ENCODE data around the gene RAPGEF4. TPM values are rescaled to one million over a fixed set of nuclear protein-coding genes. Genes with fewer than 3 reads are reported as not detected.

Gene RAPGEF4
- total and polyA plus RNA-seq, 9 of the 15 experiments (the other 6 are each of a cell fraction or from before 2014, with no cell fraction given): 0.04 to 0.33 (median 0.13) TPM; not detected in 6

GRCh38 chr2:172893111-172893510 lies 157.5 kb downstream of the RAPGEF4 start:
- no peaks in the 10 kb centered on the region for H4K20me1 ChIP-seq (replicated peaks; ENCODE audit: control insufficient read depth, insufficient read depth, low read length)
- POLR2A ChIA-PET: no interaction called here
- ATAC-seq (no peak), DNase-seq (ENCODE audit: extremely low read depth in 1 of 4, low spot score in 3 of 4) (no peak), FAIRE-seq (no peak)
- TF ChIP-seq BCOR (IDR thresholded peaks at IDR 0.05): no peak
- TF ChIP-seq CEBPG (CRISPR knock-in tag; IDR thresholded peaks at IDR 0.05): no peak
- no peak for TF ChIP-seq CEBPG (tag; conservative IDR thresholded peaks at IDR 0.05 in 1 of 2, IDR thresholded peaks at IDR 0.05 in 1 of 2)
- TF ChIP-seq GTF2B (IDR thresholded peaks at IDR 0.05; ENCODE audit: extremely low read depth, insufficient read length): no peak
- TF ChIP-seq COPS2 (conservative IDR thresholded peaks at IDR 0.05): no peak
- TF ChIP-seq PML (IDR thresholded peaks at IDR 0.05; ENCODE audit: low read length): no peak
- no peak for TF ChIP-seq MITF (IDR thresholded peaks at IDR 0.05)
- TF ChIP-seq LCOR (CRISPR knock-in tag; IDR thresholded peaks at IDR 0.05): no peak
- TF ChIP-seq ZNF324 (CRISPR knock-in tag; IDR thresholded peaks at IDR 0.05): no peak
- no peak for TF ChIP-seq ZNF217 (CRISPR knock-in tag; IDR thresholded peaks at IDR 0.05)
- no peak for TF ChIP-seq TEAD2 (tag; IDR thresholded peaks at IDR 0.05)
- TF ChIP-seq HDAC6 (IDR thresholded peaks at IDR 0.05; ENCODE audit: low read depth, low read length): no peak
- TF ChIP-seq PRDM10 (IDR thresholded peaks at IDR 0.05; ENCODE audit: partially characterized antibody): no peak
- TF ChIP-seq E4F1 (CRISPR knock-in tag; IDR thresholded peaks at IDR 0.05; ENCODE audit: borderline replicate concordance): no peak
- TF ChIP-seq RFX5 (IDR thresholded peaks at IDR 0.05; ENCODE audit: low read depth, low read length): no peak
- TF ChIP-seq HEY1 (CRISPR knock-in tag; IDR thresholded peaks at IDR 0.05; ENCODE audit: borderline replicate concordance): no peak
- TF ChIP-seq FOXJ2 (tag; IDR thresholded peaks at IDR 0.05): no peak
- CTCF ChIA-PET (ENCODE audit: low intra/inter-chr PET ratio): no interaction called here
- peaks cover 3 to 4% of the 10 kb centered on the region in 2 experiments; a peak in 4 of 5 replicates for H3K27me3 ChIP-seq (ENCODE audit: control insufficient read depth in 2 of 2, insufficient read depth in 2 of 2, low read length in 2 of 2)
- H3K4me3 ChIP-seq: no peak overlapping the region
- H2AFZ ChIP-seq (ENCODE audit: low read depth, low read length): no peak overlapping the region
- H3K36me3 ChIP-seq (ENCODE audit: control insufficient read depth, insufficient read depth, low read length): no peaks in the 10 kb centered on the region
- H3K27ac ChIP-seq (ENCODE audit: extremely low read depth, low read depth, low read length): no peak overlapping the region
- WGBS (ENCODE audit: insufficient coverage, low coverage, missing lambda C conversion rate): 0% methylated on average over 10 of the region's 10 CpGs
- no peak overlapping the region for H3K4me2 ChIP-seq (ENCODE audit: insufficient read depth, low read length)
- no peaks in the 10 kb centered on the region for H3K9me3 ChIP-seq (replicated peaks; ENCODE audit: control insufficient read depth, insufficient read depth, low read depth, low read length)
- BruUV-seq (replicated peaks): no TSS peak
- H3K9me1 ChIP-seq (ENCODE audit: control insufficient read depth, insufficient read depth, low read length): no peaks in the 10 kb centered on the region
- intact Hi-C loops (cut with micrococcal nuclease) (no loop called here), in situ Hi-C loops (cut with MboI) (no loop called here)
- H3K9ac ChIP-seq (ENCODE audit: insufficient read depth in 1 of 2, low read depth in 2 of 2, low read length in 2 of 2): no peak overlapping the region
- H3K4me1 ChIP-seq (replicated peaks in 1 of 2; ENCODE audit: control insufficient read depth in 2 of 2, insufficient read depth in 2 of 2, low read length in 2 of 2): no peaks in the 10 kb centered on the region
- H3K79me2 ChIP-seq (ENCODE audit: control insufficient read depth, insufficient read depth, low read length): no peaks in the 10 kb centered on the region

Measured in K562 (cell line).